SU-DHL-6 (cell line): Measurements from ENCODE around the gene CCL15.

Experiments used
- H2AFZ ChIP-seq: fragments of 200-600 bp; sonication (generic); 2 replicates; pipeline ENCODE4 v1.6.1; 2014; ENCODE audit warnings: low read depth, mild to moderate bottlenecking, moderate library complexity, mixed read lengths, antibody characterized with exemption, low read length; ENCODE audit not compliant: severe bottlenecking
- H3F3A ChIP-seq: fragments of 200-600 bp; shearing (Covaris generic); 2 replicates; pipeline ENCODE4 v1.6.0; 2016; ENCODE audit warnings: antibody characterized with exemption, mild to moderate bottlenecking; ENCODE audit not compliant: insufficient read depth
- H3K27ac ChIP-seq: fragments of 200-600 bp; sonication (generic); 2 replicates; pipeline ENCODE4 v1.5.1; 2016; ENCODE audit warnings: low read depth, mild to moderate bottlenecking, low read length, moderate library complexity, mixed read lengths
- H3K27me3 ChIP-seq: fragments of 200-600 bp; sonication (generic), shearing (Covaris generic); 2 replicates; pipeline ENCODE4 v1.6.0; 2014; ENCODE audit warnings: mild to moderate bottlenecking, low read length
- H3K36me3 ChIP-seq: fragments of 200-600 bp; sonication (generic); 2 replicates; pipeline ENCODE4 v1.6.1; 2014; ENCODE audit warnings: mild to moderate bottlenecking, low read length, mixed read lengths
- H3K4me2 ChIP-seq: fragments of 300-600, 200-600 bp; shearing (Covaris generic), sonication (generic); 2 replicates; pipeline ENCODE4 v1.6.0; 2014; ENCODE audit warnings: low read length, low read depth, mild to moderate bottlenecking; ENCODE audit not compliant: poor library complexity, severe bottlenecking
- H3K4me3 ChIP-seq: fragments of 200-600 bp; sonication (generic); 2 replicates; pipeline ENCODE4 v1.5.1; 2014; ENCODE audit warnings: antibody characterized with exemption, low read length, mild to moderate bottlenecking, mixed read lengths; ENCODE audit not compliant: insufficient read depth, poor library complexity, severe bottlenecking
- H3K79me2 ChIP-seq: fragments of 200-600 bp; sonication (generic); 2 replicates; pipeline ENCODE4 v1.6.1; 2014; ENCODE audit warnings: mild to moderate bottlenecking, low read length, moderate library complexity; ENCODE audit not compliant: insufficient read depth
- H3K9ac ChIP-seq: fragments of 200-600 bp; sonication (generic); 2 replicates; pipeline ENCODE4 v1.7.0; 2014; ENCODE audit warnings: mild to moderate bottlenecking, low read length
- H3K9me2 ChIP-seq: fragments of 200-600 bp; sonication (generic); replicated peaks from 2 replicates; pipeline ENCODE4 v1.6.1; 2014; ENCODE audit warnings: low read length; ENCODE audit not compliant: insufficient read depth
- H3K9me3 ChIP-seq: fragments of 200-600 bp; sonication (generic); 2 replicates; pipeline ENCODE4 v1.6.1; 2014; ENCODE audit warnings: low read length, mixed read lengths; ENCODE audit not compliant: insufficient read depth
- H4K20me1 ChIP-seq: fragments of 200-600 bp; sonication (generic); 2 replicates; pipeline ENCODE4 v1.6.1; 2014; ENCODE audit warnings: low read depth, mild to moderate bottlenecking, antibody characterized with exemption, low read length, moderate library complexity, mixed read lengths
- EZH2phosphoT487 ChIP-seq: fragments of 200-600 bp; sonication (generic), shearing (Covaris generic); conservative IDR thresholded peaks from 2 replicates; pipeline ENCODE4 v1.6.1; 2018; ENCODE audit warnings: mild to moderate bottlenecking, antibody characterized with exemption, low read length, moderate library complexity, mixed read lengths
- TF ChIP-seq, protein P1 (sequence below): fragments of 200-600 bp; sonication (generic); IDR thresholded peaks from one replicate; pipeline ENCODE4 v1.5.1; 2017; ENCODE audit warnings: antibody characterized with exemption, mild to moderate bottlenecking, low read length, moderate library complexity; ENCODE audit not compliant: insufficient read depth, poor library complexity, severe bottlenecking

Gene CCL15

DNA sequence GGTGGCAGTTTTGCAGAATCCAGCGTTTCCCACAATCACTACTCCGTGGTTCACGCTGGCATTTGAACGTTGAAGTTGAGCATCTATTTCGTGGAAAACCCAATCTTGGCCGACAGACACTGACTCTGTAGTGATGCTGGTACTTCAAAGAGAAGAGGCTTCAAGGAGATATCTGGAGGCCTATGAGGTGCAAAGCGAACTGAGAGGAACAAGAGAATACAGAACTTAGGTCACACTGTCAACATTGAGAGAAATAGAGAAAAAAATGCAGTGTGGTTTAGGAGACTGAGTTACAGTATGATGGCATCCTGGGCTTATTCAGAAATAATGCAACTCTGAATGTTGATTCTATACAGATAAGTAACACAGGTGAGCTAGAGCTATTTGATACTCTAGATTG, 36.1 kb downstream of the CCL15 start:
- H3K27ac ChIP-seq, result no peak overlapping the region
- no peaks in the 10 kb centered on the region for H3F3A ChIP-seq
- H3K4me3 ChIP-seq, result no peak overlapping the region
- H3K9me2 ChIP-seq, result no peaks in the 10 kb centered on the region
- H3K36me3 ChIP-seq, result no peaks in the 10 kb centered on the region
- H3K27me3 ChIP-seq, result no peaks in the 10 kb centered on the region
- no peak overlapping the region for H3K4me2 ChIP-seq
- no peaks in the 10 kb centered on the region for H4K20me1 ChIP-seq
- no peak overlapping the region for H3K9ac ChIP-seq
- H3K79me2 ChIP-seq, result no peaks in the 10 kb centered on the region
- H2AFZ ChIP-seq, result no peak overlapping the region
- TF ChIP-seq EZH2phosphoT487, result no peak
- TF ChIP-seq, protein P1, sequence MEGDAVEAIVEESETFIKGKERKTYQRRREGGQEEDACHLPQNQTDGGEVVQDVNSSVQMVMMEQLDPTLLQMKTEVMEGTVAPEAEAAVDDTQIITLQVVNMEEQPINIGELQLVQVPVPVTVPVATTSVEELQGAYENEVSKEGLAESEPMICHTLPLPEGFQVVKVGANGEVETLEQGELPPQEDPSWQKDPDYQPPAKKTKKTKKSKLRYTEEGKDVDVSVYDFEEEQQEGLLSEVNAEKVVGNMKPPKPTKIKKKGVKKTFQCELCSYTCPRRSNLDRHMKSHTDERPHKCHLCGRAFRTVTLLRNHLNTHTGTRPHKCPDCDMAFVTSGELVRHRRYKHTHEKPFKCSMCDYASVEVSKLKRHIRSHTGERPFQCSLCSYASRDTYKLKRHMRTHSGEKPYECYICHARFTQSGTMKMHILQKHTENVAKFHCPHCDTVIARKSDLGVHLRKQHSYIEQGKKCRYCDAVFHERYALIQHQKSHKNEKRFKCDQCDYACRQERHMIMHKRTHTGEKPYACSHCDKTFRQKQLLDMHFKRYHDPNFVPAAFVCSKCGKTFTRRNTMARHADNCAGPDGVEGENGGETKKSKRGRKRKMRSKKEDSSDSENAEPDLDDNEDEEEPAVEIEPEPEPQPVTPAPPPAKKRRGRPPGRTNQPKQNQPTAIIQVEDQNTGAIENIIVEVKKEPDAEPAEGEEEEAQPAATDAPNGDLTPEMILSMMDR, result no peak
- no peaks in the 10 kb centered on the region for H3K9me3 ChIP-seq

DNA sequence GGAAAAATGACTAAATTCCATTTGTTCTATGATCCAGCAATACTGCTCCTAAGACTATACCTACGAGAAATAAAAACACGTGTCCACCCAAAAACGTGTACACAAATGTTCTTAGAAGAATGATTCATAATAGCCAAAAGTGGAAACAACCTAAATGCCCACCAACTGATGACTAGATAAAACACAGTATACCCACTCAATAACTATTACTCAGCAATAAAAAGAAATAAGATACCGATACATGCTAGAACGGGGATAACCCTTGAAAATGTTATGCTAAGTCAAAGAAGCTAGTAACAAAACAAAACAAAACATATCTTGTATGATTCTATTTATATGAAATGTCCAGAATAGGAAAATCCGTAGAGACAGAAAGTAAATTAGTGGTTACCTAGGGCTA, 37.7 kb downstream of the CCL15 start:
- Histone ChIP-seq H3K27me3 (no peaks in the 10 kb centered on the region), H3K36me3 (no peaks in the 10 kb centered on the region)

DNA sequence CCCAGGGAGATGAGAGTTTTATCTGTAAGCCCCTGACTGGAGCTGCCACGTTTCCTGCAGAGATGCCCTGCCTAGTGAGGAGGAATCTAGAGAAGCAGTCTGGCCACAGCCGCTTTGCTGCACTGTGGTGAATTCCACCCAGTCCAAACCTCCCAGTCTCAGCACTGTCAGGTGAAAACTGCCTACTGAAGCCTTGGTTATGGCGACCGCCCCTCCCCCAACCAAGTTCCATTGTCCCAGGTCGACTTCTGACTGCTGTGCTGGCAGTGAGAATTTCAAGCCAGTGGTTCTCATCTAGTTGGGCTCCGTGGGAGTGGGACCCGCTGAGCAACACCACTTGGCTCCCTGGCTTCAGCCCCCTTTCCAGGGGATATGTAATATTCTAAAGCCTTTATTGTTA, 47.6 kb downstream of the CCL15 start:
- no peaks in the 10 kb centered on the region for H4K20me1 ChIP-seq
- H3K9me3 ChIP-seq, result no peaks in the 10 kb centered on the region
- no peak overlapping the region for H3K27ac ChIP-seq
- no peak overlapping the region for H2AFZ ChIP-seq
- TF ChIP-seq EZH2phosphoT487, result no peak
- TF ChIP-seq, protein P1, result no peak
- no peaks in the 10 kb centered on the region for H3K36me3 ChIP-seq
- H3F3A ChIP-seq, result no peaks in the 10 kb centered on the region
- no peaks in the 10 kb centered on the region for H3K9me2 ChIP-seq
- no peak overlapping the region for H3K4me2 ChIP-seq
- H3K9ac ChIP-seq, result no peak overlapping the region
- no peak overlapping the region for H3K4me3 ChIP-seq
- no peaks in the 10 kb centered on the region for H3K27me3 ChIP-seq
- H3K79me2 ChIP-seq, result no peaks in the 10 kb centered on the region

More for the DNA sequence above, 37.7 kb downstream of the CCL15 start:
- no peaks in the 10 kb centered on the region for H3F3A ChIP-seq
- no peak overlapping the region for H3K4me2 ChIP-seq
- H2AFZ ChIP-seq, result no peak overlapping the region
- no peaks in the 10 kb centered on the region for H3K79me2 ChIP-seq
- no peaks in the 10 kb centered on the region for H3K9me3 ChIP-seq
- TF ChIP-seq, protein P1, result no peak
- TF ChIP-seq EZH2phosphoT487, result no peak
- no peak overlapping the region for H3K4me3 ChIP-seq
- no peak overlapping the region for H3K9ac ChIP-seq
- no peak overlapping the region for H3K27ac ChIP-seq
- no peaks in the 10 kb centered on the region for H3K9me2 ChIP-seq
- no peaks in the 10 kb centered on the region for H4K20me1 ChIP-seq

DNA sequence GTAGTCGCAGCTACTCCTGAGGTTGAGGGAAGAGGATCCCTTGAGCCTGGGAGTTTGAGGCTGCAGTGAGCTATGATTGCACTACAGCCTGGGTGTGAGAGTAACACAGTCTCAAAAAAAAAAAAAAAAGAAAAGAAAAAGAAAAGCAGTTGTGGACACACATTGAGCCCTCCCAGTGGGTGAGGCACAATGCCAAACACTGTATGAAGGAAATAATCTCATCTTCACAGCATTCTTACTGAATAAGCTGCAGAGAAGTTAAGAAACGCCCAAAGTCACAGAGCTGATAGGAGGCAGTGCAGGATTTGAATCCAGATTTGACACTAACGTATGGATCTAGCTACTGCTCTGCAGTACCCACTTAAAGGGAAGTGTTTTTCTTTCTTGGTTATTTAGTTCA, 52.0 kb downstream of the CCL15 start:
- Histone ChIP-seq H3K9ac (no peak overlapping the region), H3K27ac (no peak overlapping the region), H3F3A (no peaks in the 10 kb centered on the region), H3K9me2 (no peaks in the 10 kb centered on the region), H2AFZ (no peak overlapping the region), H4K20me1 (no peaks in the 10 kb centered on the region), H3K79me2 (no peaks in the 10 kb centered on the region), H3K9me3 (no peaks in the 10 kb centered on the region), H3K36me3 (no peaks in the 10 kb centered on the region), H3K4me2 (no peak overlapping the region), H3K4me3 (no peak overlapping the region), H3K27me3 (no peaks in the 10 kb centered on the region)
- TF ChIP-seq, protein P1, result no peak
- TF ChIP-seq EZH2phosphoT487, result no peak
